ENCODE data around the gene GAL3ST1.

GAL3ST1 gene

GRCh38 chr22:30539368-30539767 is 35.1 kb downstream of the GAL3ST1 start:
- Histone ChIP-seq H3K36me3 (ENCODE audit: control insufficient read depth in 4 of 4, insufficient read depth in 4 of 4, low read length in 3 of 4) (no peaks in the 10 kb centered on the region), H3K4me1 (ENCODE audit: control extremely low read depth in 1 of 4, control insufficient read depth in 4 of 4, insufficient read depth in 4 of 4, low read length in 3 of 4) (peaks cover 0 to 10% (median 5%) of the 10 kb centered on the region in 4 experiments), H3K27me3 (replicated peaks in 2 of 5; ENCODE audit: control insufficient read depth in 4 of 5, insufficient read depth in 5 of 5, low read length in 4 of 5) (peaks cover 0 to 29% (median 17%) of the 10 kb centered on the region in 5 experiments), H3K9me3 (ENCODE audit: control extremely low read depth in 1 of 5, control insufficient read depth in 4 of 5, insufficient read depth in 2 of 5, low read depth in 1 of 5, low read length in 4 of 5) (no peaks in the 10 kb centered on the region), H3K27ac (ENCODE audit: insufficient read depth in 1 of 2, low read depth in 1 of 2, low read length in 2 of 2, poor library complexity in 1 of 2, severe bottlenecking in 2 of 2) (no peak overlapping the region), H3K4me3 (ENCODE audit: control insufficient read depth in 1 of 7, extremely low read depth in 1 of 7, insufficient read depth in 4 of 7, low read depth in 2 of 7, low read length in 6 of 7) (no peak overlapping the region)
- POLR2A ChIA-PET, result no interaction called here
- WGBS (ENCODE audit: insufficient coverage), result 100% methylated on average over 1 of the region's 1 CpG
- CTCF ChIA-PET, result no interaction called here
- no peak for DNase-seq

- Histone ChIP-seq H3K27me3 (replicated peaks in 2 of 5; ENCODE audit: control insufficient read depth in 4 of 5, insufficient read depth in 5 of 5, low read length in 4 of 5) (peaks cover 0 to 20% (median 13%) of the 10 kb centered on the region in 5 experiments), H3K36me3 (ENCODE audit: control insufficient read depth in 4 of 4, insufficient read depth in 4 of 4, low read length in 3 of 4) (no peaks in the 10 kb centered on the region), H3K4me1 (ENCODE audit: control extremely low read depth in 1 of 4, control insufficient read depth in 4 of 4, insufficient read depth in 4 of 4, low read length in 3 of 4) (peaks cover 0 to 10% (median 5%) of the 10 kb centered on the region in 4 experiments), H3K9me3 (ENCODE audit: control extremely low read depth in 1 of 5, control insufficient read depth in 4 of 5, insufficient read depth in 2 of 5, low read depth in 1 of 5, low read length in 4 of 5) (no peaks in the 10 kb centered on the region), H3K27ac (ENCODE audit: insufficient read depth in 1 of 2, low read depth in 1 of 2, low read length in 2 of 2, poor library complexity in 1 of 2, severe bottlenecking in 2 of 2) (no peak overlapping the region), H3K4me3 (ENCODE audit: control insufficient read depth in 1 of 7, extremely low read depth in 1 of 7, insufficient read depth in 4 of 7, low read depth in 2 of 7, low read length in 6 of 7) (no peak overlapping the region)
- ChIA-PET CTCF (no interaction called here), POLR2A (no interaction called here)
- 100% methylated on average over 2 of the region's 6 CpGs for WGBS (ENCODE audit: insufficient coverage)
- DNase-seq, result peak in 2 of 3 donors; percentile 7 to 9
Observed at GRCh38 chr22:30538280-30538679, 36.2 kb downstream of the GAL3ST1 start.

GRCh38 chr22:30537083-30537731 is 37.3 kb downstream of the GAL3ST1 start:
- CTCF ChIA-PET, result no interaction called here
- DNase-seq, result no peak
- POLR2A ChIA-PET, result no interaction called here
- Histone ChIP-seq H3K36me3 (ENCODE audit: control insufficient read depth in 4 of 4, insufficient read depth in 4 of 4, low read length in 3 of 4) (no peaks in the 10 kb centered on the region), H3K27ac (ENCODE audit: insufficient read depth in 1 of 2, low read depth in 1 of 2, low read length in 2 of 2, poor library complexity in 1 of 2, severe bottlenecking in 2 of 2) (no peak overlapping the region), H3K4me3 (ENCODE audit: control insufficient read depth in 1 of 7, extremely low read depth in 1 of 7, insufficient read depth in 4 of 7, low read depth in 2 of 7, low read length in 6 of 7) (no peak overlapping the region), H3K4me1 (ENCODE audit: control extremely low read depth in 1 of 4, control insufficient read depth in 4 of 4, insufficient read depth in 4 of 4, low read length in 3 of 4) (peaks cover 0 to 5% (median 3%) of the 10 kb centered on the region in 4 experiments), H3K27me3 (replicated peaks in 2 of 5; ENCODE audit: control insufficient read depth in 4 of 5, insufficient read depth in 5 of 5, low read length in 4 of 5) (peaks cover 0 to 10% (median 7%) of the 10 kb centered on the region in 5 experiments), H3K9me3 (ENCODE audit: control extremely low read depth in 1 of 5, control insufficient read depth in 4 of 5, insufficient read depth in 2 of 5, low read depth in 1 of 5, low read length in 4 of 5) (no peaks in the 10 kb centered on the region)
- 92% methylated on average over 8 of the region's 9 CpGs for WGBS (ENCODE audit: insufficient coverage)

- no peak overlapping the region for H3K27ac ChIP-seq (ENCODE audit: insufficient read depth in 1 of 2, low read depth in 1 of 2, low read length in 2 of 2, poor library complexity in 1 of 2, severe bottlenecking in 2 of 2)
- no peaks in the 10 kb centered on the region for H3K4me1 ChIP-seq (ENCODE audit: control extremely low read depth in 1 of 4, control insufficient read depth in 4 of 4, insufficient read depth in 4 of 4, low read length in 3 of 4)
- CTCF ChIA-PET, result no interaction called here
- no peaks in the 10 kb centered on the region for H3K9me3 ChIP-seq (ENCODE audit: control extremely low read depth in 1 of 5, control insufficient read depth in 4 of 5, insufficient read depth in 2 of 5, low read depth in 1 of 5, low read length in 4 of 5)
- DNase-seq, result no peak
- WGBS (ENCODE audit: insufficient coverage), result 97% methylated on average over 4 of the region's 4 CpGs
- no peak overlapping the region for H3K4me3 ChIP-seq (ENCODE audit: control insufficient read depth in 1 of 7, extremely low read depth in 1 of 7, insufficient read depth in 4 of 7, low read depth in 2 of 7, low read length in 6 of 7)
- H3K36me3 ChIP-seq (ENCODE audit: control insufficient read depth in 4 of 4, insufficient read depth in 4 of 4, low read length in 3 of 4), result no peaks in the 10 kb centered on the region
- peaks cover 0 to 5% (median 0%) of the 10 kb centered on the region in 5 experiments for H3K27me3 ChIP-seq (replicated peaks in 2 of 5; ENCODE audit: control insufficient read depth in 4 of 5, insufficient read depth in 5 of 5, low read length in 4 of 5)
- POLR2A ChIA-PET, result no interaction called here
Observed at GRCh38 chr22:30535182-30535581, 39.3 kb downstream of the GAL3ST1 start.

- Histone ChIP-seq H3K27me3 (replicated peaks in 2 of 5; ENCODE audit: control insufficient read depth in 4 of 5, insufficient read depth in 5 of 5, low read length in 4 of 5) (no peaks in the 10 kb centered on the region), H3K36me3 (ENCODE audit: control insufficient read depth in 4 of 4, insufficient read depth in 4 of 4, low read length in 3 of 4) (no peaks in the 10 kb centered on the region), H3K27ac (ENCODE audit: insufficient read depth in 1 of 2, low read depth in 1 of 2, low read length in 2 of 2, poor library complexity in 1 of 2, severe bottlenecking in 2 of 2) (no peak overlapping the region), H3K4me1 (ENCODE audit: control extremely low read depth in 1 of 4, control insufficient read depth in 4 of 4, insufficient read depth in 4 of 4, low read length in 3 of 4) (no peaks in the 10 kb centered on the region), H3K4me3 (ENCODE audit: control insufficient read depth in 1 of 7, extremely low read depth in 1 of 7, insufficient read depth in 4 of 7, low read depth in 2 of 7, low read length in 6 of 7) (no peak overlapping the region), H3K9me3 (ENCODE audit: control extremely low read depth in 1 of 5, control insufficient read depth in 4 of 5, insufficient read depth in 2 of 5, low read depth in 1 of 5, low read length in 4 of 5) (no peaks in the 10 kb centered on the region)
- CTCF ChIA-PET, result no interaction called here
- WGBS (ENCODE audit: insufficient coverage), result 95% methylated on average over 15 of the region's 17 CpGs
- DNase-seq, result no peak
- POLR2A ChIA-PET, result no interaction called here
Observed at GRCh38 chr22:30531651-30532608, 42.5 kb downstream of the GAL3ST1 start.

GRCh38 chr22:30526656-30527055 is 47.8 kb downstream of the GAL3ST1 start:
- 93% methylated on average over 3 of the region's 4 CpGs for WGBS (ENCODE audit: insufficient coverage)
- Histone ChIP-seq H3K4me3 (ENCODE audit: control insufficient read depth in 1 of 7, extremely low read depth in 1 of 7, insufficient read depth in 4 of 7, low read depth in 2 of 7, low read length in 6 of 7) (no peak overlapping the region), H3K36me3 (ENCODE audit: control insufficient read depth in 4 of 4, insufficient read depth in 4 of 4, low read length in 3 of 4) (no peaks in the 10 kb centered on the region), H3K9me3 (ENCODE audit: control extremely low read depth in 1 of 5, control insufficient read depth in 4 of 5, insufficient read depth in 2 of 5, low read depth in 1 of 5, low read length in 4 of 5) (no peaks in the 10 kb centered on the region), H3K27me3 (replicated peaks in 2 of 5; ENCODE audit: control insufficient read depth in 4 of 5, insufficient read depth in 5 of 5, low read length in 4 of 5) (peaks cover 0 to 4% (median 0%) of the 10 kb centered on the region in 5 experiments), H3K27ac (ENCODE audit: insufficient read depth in 1 of 2, low read depth in 1 of 2, low read length in 2 of 2, poor library complexity in 1 of 2, severe bottlenecking in 2 of 2) (no peak overlapping the region), H3K4me1 (ENCODE audit: control extremely low read depth in 1 of 4, control insufficient read depth in 4 of 4, insufficient read depth in 4 of 4, low read length in 3 of 4) (no peaks in the 10 kb centered on the region)
- ChIA-PET CTCF (no interaction called here), POLR2A (no interaction called here)
- no peak for DNase-seq
